ENCODE data around the gene GRB10.

The GRB10 gene

DNA sequence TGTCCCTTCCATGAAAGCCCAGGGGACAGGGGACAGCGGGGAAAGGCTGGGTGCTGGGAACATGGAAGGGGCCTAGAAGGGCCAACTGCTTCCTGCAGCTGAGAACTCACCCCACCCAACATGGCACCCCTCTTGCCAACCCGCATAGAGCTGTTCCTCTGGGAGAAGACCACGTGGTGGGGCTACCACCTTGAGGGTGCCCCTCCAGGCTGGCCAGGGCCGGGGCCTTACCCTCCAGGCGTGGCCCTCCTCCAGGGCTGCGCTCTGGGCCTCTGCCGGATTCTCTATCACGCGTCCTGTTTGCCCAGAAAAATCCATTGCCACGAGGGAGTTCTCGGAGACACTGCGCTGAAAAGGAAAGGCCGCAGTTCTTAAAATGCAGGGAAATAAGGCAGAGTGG is 177.6 kb downstream of the GRB10 start:
- Histone ChIP-seq H4K20me1 (ENCODE audit: insufficient read depth, low read length) (no peaks in the 10 kb centered on the region), H3K9ac (ENCODE audit: low read length) (no peak overlapping the region), H3K79me2 (ENCODE audit: low read length) (no peaks in the 10 kb centered on the region), H3K27ac (ENCODE audit: low read length) (no peak overlapping the region), H3K4me2 (ENCODE audit: low read length) (no peak overlapping the region), H3K4me3 (ENCODE audit: low read length) (no peak overlapping the region), H3K27me3 (ENCODE audit: low read depth, low read length) (peaks cover 29% of the 10 kb centered on the region), H2AFZ (ENCODE audit: low read depth, low read length) (no peak overlapping the region), H3K36me3 (replicated peaks; ENCODE audit: low read depth, low read length) (no peaks in the 10 kb centered on the region), H3K4me1 (ENCODE audit: low read length) (peaks cover 5% of the 10 kb centered on the region), H3K9me3 (ENCODE audit: insufficient read depth, low read length) (no peaks in the 10 kb centered on the region)
- TF ChIP-seq, protein P1, sequence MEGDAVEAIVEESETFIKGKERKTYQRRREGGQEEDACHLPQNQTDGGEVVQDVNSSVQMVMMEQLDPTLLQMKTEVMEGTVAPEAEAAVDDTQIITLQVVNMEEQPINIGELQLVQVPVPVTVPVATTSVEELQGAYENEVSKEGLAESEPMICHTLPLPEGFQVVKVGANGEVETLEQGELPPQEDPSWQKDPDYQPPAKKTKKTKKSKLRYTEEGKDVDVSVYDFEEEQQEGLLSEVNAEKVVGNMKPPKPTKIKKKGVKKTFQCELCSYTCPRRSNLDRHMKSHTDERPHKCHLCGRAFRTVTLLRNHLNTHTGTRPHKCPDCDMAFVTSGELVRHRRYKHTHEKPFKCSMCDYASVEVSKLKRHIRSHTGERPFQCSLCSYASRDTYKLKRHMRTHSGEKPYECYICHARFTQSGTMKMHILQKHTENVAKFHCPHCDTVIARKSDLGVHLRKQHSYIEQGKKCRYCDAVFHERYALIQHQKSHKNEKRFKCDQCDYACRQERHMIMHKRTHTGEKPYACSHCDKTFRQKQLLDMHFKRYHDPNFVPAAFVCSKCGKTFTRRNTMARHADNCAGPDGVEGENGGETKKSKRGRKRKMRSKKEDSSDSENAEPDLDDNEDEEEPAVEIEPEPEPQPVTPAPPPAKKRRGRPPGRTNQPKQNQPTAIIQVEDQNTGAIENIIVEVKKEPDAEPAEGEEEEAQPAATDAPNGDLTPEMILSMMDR (IDR thresholded peaks at IDR 0.05; ENCODE audit: low read depth, low read length) = no peak
- no peak for TF ChIP-seq EZH2phosphoT487 (IDR thresholded peaks at IDR 0.05; ENCODE audit: low read depth)

GRCh38 chr7:50603287-50603686 is 179.4 kb downstream of the GRB10 start:
- H3K4me3 ChIP-seq (ENCODE audit: low read length) = no peak overlapping the region
- no peak overlapping the region for H3K27ac ChIP-seq (ENCODE audit: low read length)
- no peak overlapping the region for H2AFZ ChIP-seq (ENCODE audit: low read depth, low read length)
- no peaks in the 10 kb centered on the region for H3K79me2 ChIP-seq (ENCODE audit: low read length)
- TF ChIP-seq EZH2phosphoT487 (IDR thresholded peaks at IDR 0.05; ENCODE audit: low read depth) = no peak
- TF ChIP-seq, protein P1 (IDR thresholded peaks at IDR 0.05; ENCODE audit: low read depth, low read length) = no peak
- peaks cover 35% of the 10 kb centered on the region for H3K27me3 ChIP-seq (ENCODE audit: low read depth, low read length)
- no peak overlapping the region for H3K4me2 ChIP-seq (ENCODE audit: low read length)
- no peaks in the 10 kb centered on the region for H3K36me3 ChIP-seq (replicated peaks; ENCODE audit: low read depth, low read length)
- peaks cover 4% of the 10 kb centered on the region; the same call in 1 of the 2 replicates for H3K4me1 ChIP-seq (ENCODE audit: low read length)
- H3K9me3 ChIP-seq (ENCODE audit: insufficient read depth, low read length) = no peaks in the 10 kb centered on the region
- no peaks in the 10 kb centered on the region for H4K20me1 ChIP-seq (ENCODE audit: insufficient read depth, low read length)
- no peak overlapping the region for H3K9ac ChIP-seq (ENCODE audit: low read length)

- Histone ChIP-seq H3K4me3 (ENCODE audit: low read length) (no peak overlapping the region), H3K9ac (ENCODE audit: low read length) (no peak overlapping the region), H3K4me2 (ENCODE audit: low read length) (no peak overlapping the region), H3K79me2 (ENCODE audit: low read length) (no peaks in the 10 kb centered on the region), H2AFZ (ENCODE audit: low read depth, low read length) (no peak overlapping the region), H3K36me3 (replicated peaks; ENCODE audit: low read depth, low read length) (no peaks in the 10 kb centered on the region), H3K27ac (ENCODE audit: low read length) (no peak overlapping the region), H4K20me1 (ENCODE audit: insufficient read depth, low read length) (no peaks in the 10 kb centered on the region), H3K4me1 (ENCODE audit: low read length) (peaks cover 9% of the 10 kb centered on the region), H3K9me3 (ENCODE audit: insufficient read depth, low read length) (no peaks in the 10 kb centered on the region), H3K27me3 (ENCODE audit: low read depth, low read length) (peaks cover 60% of the 10 kb centered on the region)
- TF ChIP-seq EZH2phosphoT487 (IDR thresholded peaks at IDR 0.05; ENCODE audit: low read depth) = no peak
- TF ChIP-seq, protein P1 (IDR thresholded peaks at IDR 0.05; ENCODE audit: low read depth, low read length) = no peak
Observed at GRCh38 chr7:50599385-50599784, 183.3 kb downstream of the GRB10 start.

DNA sequence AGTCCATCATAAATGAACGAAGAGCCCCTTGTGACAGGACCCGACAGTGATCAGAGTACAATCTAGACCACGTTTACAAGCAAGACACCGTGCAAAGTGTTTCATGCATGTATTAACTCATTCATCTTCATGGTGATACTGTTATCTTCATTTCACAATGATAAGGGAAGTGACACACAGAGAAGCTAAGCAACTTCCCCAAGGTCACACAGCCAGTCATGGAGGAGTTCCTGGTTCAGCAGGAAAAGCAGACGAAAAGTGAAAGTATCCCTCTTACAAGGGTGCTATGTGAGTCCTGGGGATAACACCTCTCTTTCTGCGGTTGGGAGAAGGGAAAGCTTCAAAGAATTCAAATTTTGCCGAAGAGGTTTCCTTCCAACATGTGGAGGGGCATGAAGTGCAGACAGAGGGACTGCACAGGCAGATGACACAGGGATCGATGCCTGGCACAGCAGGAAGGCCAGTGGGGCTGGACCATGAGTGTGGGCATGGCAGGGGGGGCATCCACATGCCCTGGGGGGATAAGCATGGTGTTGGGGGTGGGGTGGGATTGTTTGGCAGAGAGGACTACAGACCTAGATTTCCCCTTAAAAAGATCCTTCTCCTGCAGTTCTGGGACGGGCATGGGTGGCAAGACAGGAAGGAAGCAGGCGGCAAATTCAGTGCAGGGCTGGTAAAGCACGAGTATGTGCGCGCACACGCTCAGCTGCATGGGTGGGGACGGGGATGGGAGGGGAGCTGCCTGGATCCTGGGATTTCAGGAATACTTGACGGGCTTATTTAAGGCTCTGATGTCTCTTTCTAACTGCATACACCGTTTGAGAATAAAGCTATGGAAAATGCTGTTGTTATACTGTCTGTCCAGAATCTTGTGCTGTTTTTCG is 184.0 kb downstream of the GRB10 start:
- Histone ChIP-seq H3K9me3 (ENCODE audit: insufficient read depth, low read length) (no peaks in the 10 kb centered on the region), H3K36me3 (replicated peaks; ENCODE audit: low read depth, low read length) (no peaks in the 10 kb centered on the region), H3K27me3 (ENCODE audit: low read depth, low read length) (peaks cover 67% of the 10 kb centered on the region), H3K4me1 (ENCODE audit: low read length) (peaks cover 9% of the 10 kb centered on the region), H3K27ac (ENCODE audit: low read length) (no peak overlapping the region), H3K79me2 (ENCODE audit: low read length) (no peaks in the 10 kb centered on the region), H3K4me2 (ENCODE audit: low read length) (no peak overlapping the region), H3K4me3 (ENCODE audit: low read length) (no peak overlapping the region), H3K9ac (ENCODE audit: low read length) (no peak overlapping the region), H4K20me1 (ENCODE audit: insufficient read depth, low read length) (no peaks in the 10 kb centered on the region), H2AFZ (ENCODE audit: low read depth, low read length) (no peak overlapping the region)
- no peak for TF ChIP-seq EZH2phosphoT487 (IDR thresholded peaks at IDR 0.05; ENCODE audit: low read depth)
- TF ChIP-seq, protein P1 (IDR thresholded peaks at IDR 0.05; ENCODE audit: low read depth, low read length) = no peak
